22Rv1 (cell line): Measurements from ENCODE around the gene SMARCA1.
A peak's percentile ranks its signal among the peaks of the same experiment; 100 is the strongest.

ENCODE experiments used
- H3K27ac ChIP-seq: fragments of 450-650 bp; 2 replicates; pipeline ENCODE4 v1.5.1; 2017
- ZFX ChIP-seq: fragments of 450-650 bp; IDR thresholded peaks from 2 replicates; pipeline ENCODE4 v1.6.1; 2017; ENCODE audit warnings: antibody characterized with exemption, borderline replicate concordance
- TF ChIP-seq, protein P1 (sequence below): fragments of 450-650 bp; IDR thresholded peaks from 2 replicates; pipeline ENCODE4 v1.5.1; 2017; ENCODE audit warnings: mild to moderate bottlenecking

The SMARCA1 gene

DNA sequence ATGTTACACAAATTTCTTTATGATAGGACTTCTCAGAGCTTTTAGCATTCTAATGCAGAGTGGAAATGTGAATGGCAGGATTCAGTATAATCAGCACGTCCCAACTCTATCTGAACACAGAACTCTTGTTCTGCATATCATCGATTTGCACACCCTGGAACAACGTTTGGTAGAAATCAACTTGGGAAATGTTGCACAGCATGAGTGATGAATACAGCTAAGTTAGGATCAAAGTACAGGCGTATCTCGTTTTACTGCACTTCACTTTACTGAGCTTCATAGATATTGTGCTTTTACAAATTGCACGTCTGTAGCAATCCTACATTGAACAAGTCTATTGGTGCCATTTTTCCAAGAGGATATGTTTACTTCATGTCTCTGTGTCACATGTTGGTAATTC lies 70.8 kb downstream of the SMARCA1 start:
- no peak for TF ChIP-seq ZFX
- TF ChIP-seq, protein P1, sequence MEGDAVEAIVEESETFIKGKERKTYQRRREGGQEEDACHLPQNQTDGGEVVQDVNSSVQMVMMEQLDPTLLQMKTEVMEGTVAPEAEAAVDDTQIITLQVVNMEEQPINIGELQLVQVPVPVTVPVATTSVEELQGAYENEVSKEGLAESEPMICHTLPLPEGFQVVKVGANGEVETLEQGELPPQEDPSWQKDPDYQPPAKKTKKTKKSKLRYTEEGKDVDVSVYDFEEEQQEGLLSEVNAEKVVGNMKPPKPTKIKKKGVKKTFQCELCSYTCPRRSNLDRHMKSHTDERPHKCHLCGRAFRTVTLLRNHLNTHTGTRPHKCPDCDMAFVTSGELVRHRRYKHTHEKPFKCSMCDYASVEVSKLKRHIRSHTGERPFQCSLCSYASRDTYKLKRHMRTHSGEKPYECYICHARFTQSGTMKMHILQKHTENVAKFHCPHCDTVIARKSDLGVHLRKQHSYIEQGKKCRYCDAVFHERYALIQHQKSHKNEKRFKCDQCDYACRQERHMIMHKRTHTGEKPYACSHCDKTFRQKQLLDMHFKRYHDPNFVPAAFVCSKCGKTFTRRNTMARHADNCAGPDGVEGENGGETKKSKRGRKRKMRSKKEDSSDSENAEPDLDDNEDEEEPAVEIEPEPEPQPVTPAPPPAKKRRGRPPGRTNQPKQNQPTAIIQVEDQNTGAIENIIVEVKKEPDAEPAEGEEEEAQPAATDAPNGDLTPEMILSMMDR: no peak
- H3K27ac ChIP-seq: no peak overlapping the region

DNA sequence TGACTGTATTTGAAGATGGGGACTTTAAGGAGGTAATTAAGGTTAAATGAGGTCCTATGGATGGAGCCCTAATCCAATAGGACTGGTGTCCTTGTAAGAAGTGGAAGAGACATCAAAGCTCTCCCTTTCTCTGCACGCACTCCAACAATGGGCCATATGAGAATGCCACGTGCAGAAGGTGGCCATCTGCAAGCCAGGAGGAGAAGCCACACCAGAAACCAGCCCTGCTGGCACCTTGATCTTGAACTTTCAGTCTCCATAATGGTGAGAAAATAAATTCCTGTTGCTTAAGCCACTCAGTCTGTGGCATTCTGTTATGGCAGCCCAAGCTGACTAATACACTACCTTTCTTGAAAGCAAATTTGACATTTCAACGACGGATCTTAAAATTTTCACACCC lies 73.2 kb downstream of the SMARCA1 start:
- H3K27ac ChIP-seq: no peak overlapping the region
- TF ChIP-seq ZFX: no peak
- TF ChIP-seq, protein P1: no peak

DNA sequence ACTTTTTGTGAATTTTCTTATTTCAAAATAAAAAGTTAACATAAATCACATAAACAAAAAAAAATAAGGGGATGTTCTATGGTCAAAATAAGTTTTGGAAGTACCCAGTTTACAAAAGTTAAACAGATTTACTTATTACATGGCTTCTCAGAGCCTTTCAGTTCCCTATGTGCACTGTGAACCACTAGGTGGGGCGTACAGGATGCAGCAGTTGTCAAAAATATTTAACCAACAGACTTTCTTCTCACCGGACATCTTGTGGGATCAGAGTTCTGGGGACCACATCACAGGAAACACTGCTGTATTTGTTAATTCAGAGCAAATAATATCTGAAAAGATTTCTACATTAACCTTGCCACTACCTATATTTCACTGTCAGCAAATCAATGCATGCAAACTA lies 74.1 kb downstream of the SMARCA1 start:
- no peak for TF ChIP-seq ZFX
- TF ChIP-seq, protein P1: no peak

DNA sequence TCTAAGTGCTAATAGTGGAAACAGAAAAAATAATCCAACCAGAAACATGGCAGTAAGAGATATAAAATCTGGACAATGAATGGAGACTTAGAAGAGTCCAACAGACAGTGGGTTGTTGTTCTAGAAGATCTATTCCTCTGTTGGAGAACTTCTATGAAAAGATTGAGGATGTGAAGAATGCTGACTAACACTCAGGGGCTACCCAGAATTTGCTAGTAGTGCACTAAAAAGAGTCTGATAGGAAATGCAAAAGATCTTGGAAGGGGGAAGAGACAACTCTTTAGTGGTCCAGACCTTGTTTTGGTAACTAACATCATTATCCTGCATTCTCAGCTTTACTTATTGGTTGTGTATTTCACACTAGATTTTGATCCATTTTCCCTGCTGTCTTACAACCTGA lies 77.9 kb downstream of the SMARCA1 start:
- no peak overlapping the region for H3K27ac ChIP-seq
- TF ChIP-seq, protein P1: no peak
- TF ChIP-seq ZFX: no peak

More for the DNA sequence above, 74.1 kb downstream of the SMARCA1 start:
- no peak overlapping the region for H3K27ac ChIP-seq

DNA sequence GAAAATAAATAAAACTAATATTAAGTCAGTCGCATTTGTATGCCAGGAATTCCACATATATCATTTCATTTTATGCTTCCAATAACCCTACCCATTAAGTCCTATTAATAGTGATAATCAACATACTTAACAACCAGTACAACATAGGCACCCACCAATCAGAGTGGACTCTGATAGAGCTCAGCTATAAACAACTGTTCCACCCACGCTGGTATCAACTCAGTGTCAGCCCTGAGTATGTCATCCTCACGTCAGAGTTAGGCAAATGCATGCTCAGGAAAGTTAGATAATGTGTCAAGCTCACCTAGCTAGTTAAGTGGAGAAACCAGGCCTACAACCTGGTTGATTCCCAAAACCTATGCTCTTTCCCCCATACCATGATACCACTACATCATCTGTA lies 89.3 kb downstream of the SMARCA1 start:
- TF ChIP-seq, protein P1: no peak
- 0 out of 2 replicates have a peak overlapping the region, but pooled peaks have one; percentile 13 for H3K27ac ChIP-seq

DNA sequence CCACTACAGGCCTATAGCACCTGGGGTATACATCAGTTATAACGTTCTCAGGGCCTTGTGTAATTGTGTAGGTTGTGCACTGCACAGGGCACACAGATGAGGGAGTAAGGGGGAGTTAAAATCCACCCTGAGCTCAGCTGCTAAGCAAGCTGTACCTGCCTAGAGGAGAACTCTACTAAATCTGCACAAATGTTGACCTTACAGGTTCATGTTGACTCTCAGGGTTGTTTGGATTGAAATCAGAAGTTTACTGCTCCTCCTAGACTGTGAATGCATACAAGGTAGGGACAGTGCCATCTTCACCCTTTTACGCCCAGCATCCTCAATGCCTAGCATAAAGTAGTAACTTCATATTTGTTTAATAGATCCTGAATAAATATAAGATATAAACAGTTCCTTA lies 89.8 kb downstream of the SMARCA1 start:
- H3K27ac ChIP-seq: 0 out of 2 replicates have a peak overlapping the region, but pooled peaks have one; percentile 13
- TF ChIP-seq, protein P1: no peak
- TF ChIP-seq ZFX: no peak

DNA sequence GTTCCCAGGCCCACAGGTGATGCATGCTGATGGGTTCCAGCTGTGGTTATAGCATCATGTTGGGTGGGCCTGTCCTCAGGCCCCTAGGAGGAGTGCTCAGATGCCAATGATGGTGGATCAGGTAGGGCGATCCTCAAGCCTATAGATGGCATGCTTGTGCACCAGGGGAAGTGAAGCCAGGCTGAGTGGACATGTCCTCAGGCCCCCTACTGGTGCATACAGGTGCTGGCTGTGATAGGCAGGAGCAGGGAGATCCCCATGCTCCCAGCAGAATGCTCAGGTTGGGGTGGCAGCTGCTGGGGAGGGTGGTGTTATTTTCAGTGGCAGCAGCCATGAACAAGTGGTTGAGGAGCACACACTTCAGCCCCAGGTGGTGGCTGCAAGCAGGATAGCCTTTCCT lies 96.0 kb downstream of the SMARCA1 start:
- no peak overlapping the region for H3K27ac ChIP-seq
- TF ChIP-seq, protein P1: peak; percentile 12; the same call in 1 of the 2 replicates
- no peak for TF ChIP-seq ZFX
